Uterus (tissue), 2 donors: ENCODE measurements around the gene FZD1.

Experiments used
- POLR2A ChIP-seq, 2 donors: fragments of 450-650 bp; IDR thresholded peaks; one replicate each; pipeline ENCODE4 v1.6.1; 2016; ENCODE audit warnings: antibody characterized with exemption in 2 of 2, mild to moderate bottlenecking in 1 of 2, moderate library complexity in 1 of 2
- TF ChIP-seq, protein P1 (sequence below), 4 experiments: fragments of 200-600 bp in 2 of 4; fragments of 450-650 bp in 2 of 4; sonication (generic) in 2 of 4; IDR thresholded peaks; one replicate each; pipeline ENCODE4 v1.5.1; 2016 to 2019; ENCODE audit warnings: antibody characterized with exemption in 4 of 4, mild to moderate bottlenecking in 2 of 4, moderate library complexity in 1 of 4

DNA sequence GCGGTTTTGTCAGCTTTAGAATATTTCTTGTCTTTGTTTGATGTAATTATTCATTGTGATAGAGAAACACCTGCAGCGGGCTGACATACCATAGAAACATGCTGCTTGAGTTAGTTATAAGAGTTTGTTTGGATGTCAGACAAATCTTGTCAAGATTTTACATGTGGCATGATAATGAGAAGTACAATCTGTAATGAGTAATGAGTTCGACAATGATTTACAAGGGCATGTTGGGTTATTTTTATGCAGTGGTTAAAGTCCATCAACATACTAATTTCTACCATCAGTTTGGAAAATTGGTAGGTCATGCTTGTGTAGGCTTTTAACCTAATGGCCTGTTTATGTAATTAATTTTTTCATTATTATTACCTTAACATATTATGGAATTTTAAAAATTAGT, 31.3 kb downstream of the FZD1 start:
- TF ChIP-seq, protein P1, sequence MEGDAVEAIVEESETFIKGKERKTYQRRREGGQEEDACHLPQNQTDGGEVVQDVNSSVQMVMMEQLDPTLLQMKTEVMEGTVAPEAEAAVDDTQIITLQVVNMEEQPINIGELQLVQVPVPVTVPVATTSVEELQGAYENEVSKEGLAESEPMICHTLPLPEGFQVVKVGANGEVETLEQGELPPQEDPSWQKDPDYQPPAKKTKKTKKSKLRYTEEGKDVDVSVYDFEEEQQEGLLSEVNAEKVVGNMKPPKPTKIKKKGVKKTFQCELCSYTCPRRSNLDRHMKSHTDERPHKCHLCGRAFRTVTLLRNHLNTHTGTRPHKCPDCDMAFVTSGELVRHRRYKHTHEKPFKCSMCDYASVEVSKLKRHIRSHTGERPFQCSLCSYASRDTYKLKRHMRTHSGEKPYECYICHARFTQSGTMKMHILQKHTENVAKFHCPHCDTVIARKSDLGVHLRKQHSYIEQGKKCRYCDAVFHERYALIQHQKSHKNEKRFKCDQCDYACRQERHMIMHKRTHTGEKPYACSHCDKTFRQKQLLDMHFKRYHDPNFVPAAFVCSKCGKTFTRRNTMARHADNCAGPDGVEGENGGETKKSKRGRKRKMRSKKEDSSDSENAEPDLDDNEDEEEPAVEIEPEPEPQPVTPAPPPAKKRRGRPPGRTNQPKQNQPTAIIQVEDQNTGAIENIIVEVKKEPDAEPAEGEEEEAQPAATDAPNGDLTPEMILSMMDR (IDR thresholded peaks at IDR 0.05), result no peak
- no peak for TF ChIP-seq POLR2A (IDR thresholded peaks at IDR 0.05)
